Measurements from ENCODE around the gene SORL1-AS1.

Gene SORL1-AS1

DNA sequence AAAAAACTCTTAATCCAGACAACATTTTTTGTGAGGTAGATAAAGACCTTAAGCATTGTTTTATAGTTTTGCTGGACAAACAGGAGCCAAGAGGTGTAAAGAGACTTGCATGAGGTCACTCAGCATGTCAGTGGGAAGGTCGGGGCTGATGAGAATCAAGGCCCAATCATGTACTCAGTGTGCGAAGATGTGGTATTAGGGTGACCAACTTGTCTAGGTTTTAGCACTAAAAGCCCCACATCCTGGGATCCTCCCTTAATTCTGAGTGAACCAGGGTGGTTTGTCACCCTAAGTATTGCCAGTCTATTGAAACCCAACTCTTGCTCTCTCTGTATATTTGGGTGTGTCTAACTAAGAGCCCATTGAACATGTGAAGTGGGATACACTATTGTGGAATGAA is 19.5 kb upstream of the SORL1-AS1 start:
- Mint-ChIP-seq H3K9me3 (no peaks in the 10 kb centered on the region), H3K4me1 (peaks cover 35% of the 10 kb centered on the region), H3K27ac (peak overlapping the region in 5 of 7 donors; percentile 4 to 70 (median 15)), H3K27me3 (ENCODE audit: low read depth in 3 of 3) (peaks cover 0 to 2% (median 0%) of the 10 kb centered on the region in 3 donors), H3K36me3 (peaks cover 62 to 72% of the 10 kb centered on the region in 2 donors), H3K4me3 (no peak overlapping the region)
- intact Hi-C loops (cut with micrococcal nuclease) = no loop called here
- no peaks in the 10 kb centered on the region for H3K27me3 ChIP-seq (ENCODE audit: control insufficient read depth in 2 of 2, insufficient read depth in 2 of 2, low read length in 2 of 2)
- no peak overlapping the region for H3K27ac ChIP-seq (ENCODE audit: low read depth in 1 of 2, low read length in 2 of 2)
- H3K79me2 ChIP-seq (ENCODE audit: insufficient read depth, low read length) = peaks cover 95% of the 10 kb centered on the region
- H3K4me1 ChIP-seq (ENCODE audit: control insufficient read depth in 1 of 2, insufficient read depth in 2 of 2, low read length in 2 of 2) = peaks cover 8 to 13% of the 10 kb centered on the region in 2 donors
- H3K4me2 ChIP-seq (replicated peaks; ENCODE audit: extremely low read depth, low read length, poor library complexity, severe bottlenecking) = no peak overlapping the region
- peaks cover 49 to 83% of the 10 kb centered on the region in 2 donors for H3K36me3 ChIP-seq (replicated peaks in 1 of 2; ENCODE audit: control insufficient read depth in 1 of 2, insufficient read depth in 2 of 2, low read length in 2 of 2)
- H3K4me3 ChIP-seq (replicated peaks in 1 of 3; ENCODE audit: low read depth in 2 of 3, low read length in 3 of 3) = no peak overlapping the region
- no peak overlapping the region for H3K9ac ChIP-seq (ENCODE audit: insufficient read depth, low read length, poor library complexity, severe bottlenecking)
- TF ChIP-seq, protein P1, sequence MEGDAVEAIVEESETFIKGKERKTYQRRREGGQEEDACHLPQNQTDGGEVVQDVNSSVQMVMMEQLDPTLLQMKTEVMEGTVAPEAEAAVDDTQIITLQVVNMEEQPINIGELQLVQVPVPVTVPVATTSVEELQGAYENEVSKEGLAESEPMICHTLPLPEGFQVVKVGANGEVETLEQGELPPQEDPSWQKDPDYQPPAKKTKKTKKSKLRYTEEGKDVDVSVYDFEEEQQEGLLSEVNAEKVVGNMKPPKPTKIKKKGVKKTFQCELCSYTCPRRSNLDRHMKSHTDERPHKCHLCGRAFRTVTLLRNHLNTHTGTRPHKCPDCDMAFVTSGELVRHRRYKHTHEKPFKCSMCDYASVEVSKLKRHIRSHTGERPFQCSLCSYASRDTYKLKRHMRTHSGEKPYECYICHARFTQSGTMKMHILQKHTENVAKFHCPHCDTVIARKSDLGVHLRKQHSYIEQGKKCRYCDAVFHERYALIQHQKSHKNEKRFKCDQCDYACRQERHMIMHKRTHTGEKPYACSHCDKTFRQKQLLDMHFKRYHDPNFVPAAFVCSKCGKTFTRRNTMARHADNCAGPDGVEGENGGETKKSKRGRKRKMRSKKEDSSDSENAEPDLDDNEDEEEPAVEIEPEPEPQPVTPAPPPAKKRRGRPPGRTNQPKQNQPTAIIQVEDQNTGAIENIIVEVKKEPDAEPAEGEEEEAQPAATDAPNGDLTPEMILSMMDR (IDR thresholded peaks at IDR 0.05) = no peak
- no peak for DNase-seq
- no peaks in the 10 kb centered on the region for H3K9me3 ChIP-seq (replicated peaks in 1 of 2; ENCODE audit: control insufficient read depth in 1 of 2, insufficient read depth in 1 of 2, low read length in 2 of 2)
- H4K20me1 ChIP-seq (ENCODE audit: insufficient read depth, low read length) = peaks cover 100% of the 10 kb centered on the region
- WGBS (ENCODE audit: insufficient coverage) = 100% methylated on average over 2 of the region's 2 CpGs
- H2AFZ ChIP-seq (ENCODE audit: insufficient read depth, low read depth, low read length, poor library complexity, severe bottlenecking) = no peak overlapping the region

DNA sequence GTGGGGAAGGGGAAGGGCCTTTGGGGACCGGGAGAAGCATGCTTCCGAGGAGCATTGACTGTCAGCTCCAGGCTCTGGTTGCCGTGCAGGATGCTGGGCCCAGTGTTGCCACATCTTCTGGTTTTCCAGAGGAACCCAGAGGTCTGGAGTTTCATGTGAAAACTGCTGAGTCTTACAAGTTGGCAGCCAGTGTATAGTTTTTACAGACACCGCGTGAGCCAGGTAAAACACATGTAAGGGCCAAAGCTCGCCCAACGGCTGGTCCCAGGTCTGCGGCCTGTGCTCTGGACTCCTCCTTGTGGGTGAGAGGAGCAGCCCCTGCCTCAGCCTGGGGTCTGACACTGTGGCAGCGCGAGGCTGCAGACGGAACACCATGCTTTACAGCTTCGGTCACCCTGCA is 18.4 kb upstream of the SORL1-AS1 start:
- no peak overlapping the region for H3K9ac ChIP-seq (ENCODE audit: insufficient read depth, low read length, poor library complexity, severe bottlenecking)
- H3K9me3 Mint-ChIP-seq = no peaks in the 10 kb centered on the region
- H3K36me3 ChIP-seq (replicated peaks in 1 of 2; ENCODE audit: control insufficient read depth in 1 of 2, insufficient read depth in 2 of 2, low read length in 2 of 2) = peaks cover 45 to 73% of the 10 kb centered on the region in 2 donors
- peaks cover 98% of the 10 kb centered on the region for H3K79me2 ChIP-seq (ENCODE audit: insufficient read depth, low read length)
- peaks cover 100% of the 10 kb centered on the region for H4K20me1 ChIP-seq (ENCODE audit: insufficient read depth, low read length)
- H3K27ac ChIP-seq (ENCODE audit: low read depth in 1 of 2, low read length in 2 of 2) = no peak overlapping the region
- no peak overlapping the region for H3K4me3 Mint-ChIP-seq
- TF ChIP-seq, protein P1 (IDR thresholded peaks at IDR 0.05) = no peak
- no peaks in the 10 kb centered on the region for H3K27me3 ChIP-seq (ENCODE audit: control insufficient read depth in 2 of 2, insufficient read depth in 2 of 2, low read length in 2 of 2)
- 42% methylated on average over 8 of the region's 12 CpGs for WGBS (ENCODE audit: insufficient coverage)
- no peaks in the 10 kb centered on the region for H3K9me3 ChIP-seq (replicated peaks in 1 of 2; ENCODE audit: control insufficient read depth in 1 of 2, insufficient read depth in 1 of 2, low read length in 2 of 2)
- H3K4me1 ChIP-seq (ENCODE audit: control insufficient read depth in 1 of 2, insufficient read depth in 2 of 2, low read length in 2 of 2) = peaks cover 15 to 22% of the 10 kb centered on the region in 2 donors
- peaks cover 43% of the 10 kb centered on the region for H3K4me1 Mint-ChIP-seq
- peaks cover 0 to 2% (median 0%) of the 10 kb centered on the region in 3 donors for H3K27me3 Mint-ChIP-seq (ENCODE audit: low read depth in 3 of 3)
- H2AFZ ChIP-seq (ENCODE audit: insufficient read depth, low read depth, low read length, poor library complexity, severe bottlenecking) = no peak overlapping the region
- no peak overlapping the region for H3K4me2 ChIP-seq (replicated peaks; ENCODE audit: extremely low read depth, low read length, poor library complexity, severe bottlenecking)
- intact Hi-C loops (cut with micrococcal nuclease) = no loop called here
- peaks cover 58 to 67% of the 10 kb centered on the region in 2 donors for H3K36me3 Mint-ChIP-seq
- no peak overlapping the region for H3K4me3 ChIP-seq (replicated peaks in 1 of 3; ENCODE audit: low read depth in 2 of 3, low read length in 3 of 3)
- peak overlapping the region in 1 of 7 donors; percentile 10 for H3K27ac Mint-ChIP-seq
- no peak for DNase-seq
